SK-N-SH (cell line): Measurements from ENCODE around the gene OXER1. TPM values are rescaled to one million over a fixed set of nuclear protein-coding genes. Genes with fewer than 3 reads are reported as not detected.

ENCODE experiments used
- CTCF ChIA-PET: fragments of 300-600, 350-600 bp; formaldehyde crosslinking; extraction: SDS; loops from one replicate; lab custom pipeline; 2021; lab: Yijun Ruan, JAX
- POLR2A ChIA-PET: fragments of 350-600 bp; sonication (Branson Sonifier 250); formaldehyde crosslinking; extraction: SDS; loops from one replicate; lab custom pipeline; 2020; ENCODE audit warnings: antibody characterized with exemption, inconsistent platforms; lab: Yijun Ruan, JAX
- DNase-seq: peaks from one replicate; pipeline ENCODE4 v3.0.0; 2012
- H2AFZ ChIP-seq: fragments of 200-600 bp; sonication (generic); 2 replicates; pipeline ENCODE4 v1.8.1; 2016; ENCODE audit warnings: antibody characterized with exemption, mild to moderate bottlenecking, low read depth
- H3F3A ChIP-seq: fragments of 200-600 bp; sonication (generic); replicated peaks from 2 replicates; pipeline ENCODE3; 2016; ENCODE audit warnings: antibody characterized with exemption, mild to moderate bottlenecking; ENCODE audit not compliant: insufficient read depth
- H3K27ac ChIP-seq, 2 experiments: fragments of 200-500 bp in 1 of 2; fragments of 200-600 bp in 1 of 2; sonication (Bioruptor generic) in 1 of 2; sonication (generic), shearing (Covaris generic) in 1 of 2; 2 replicates each; pipeline versions ENCODE4 v1.5.1 to v1.6.1; 2014 to 2016; ENCODE audit warnings: low read depth in 2 of 2, inconsistent platforms in 1 of 2, low read length in 1 of 2, mild to moderate bottlenecking in 1 of 2, mixed read lengths in 1 of 2
- H3K27me3 ChIP-seq: fragments of 200-600 bp; sonication (generic), shearing (Covaris generic); 2 replicates; pipeline ENCODE4 v1.6.1; 2016; ENCODE audit warnings: mixed run types; ENCODE audit not compliant: insufficient read depth
- H3K36me3 ChIP-seq, 2 experiments: fragments of 200-500 bp in 1 of 2; fragments of 200-600 bp in 1 of 2; sonication (Bioruptor generic) in 1 of 2; sonication (generic) in 1 of 2; replicated peaks in 1 of 2; 2 replicates each; pipeline versions ENCODE3 to v1.5.1; 2014 to 2016; ENCODE audit warnings: low read length in 1 of 2, mild to moderate bottlenecking in 1 of 2; ENCODE audit not compliant: insufficient read depth in 2 of 2, control insufficient read depth in 1 of 2
- H3K4me1 ChIP-seq, 2 experiments: fragments of 200-500 bp in 1 of 2; fragments of 200-600 bp in 1 of 2; sonication (Bioruptor generic) in 1 of 2; sonication (generic), shearing (Covaris generic) in 1 of 2; 2 replicates each; pipeline versions ENCODE4 v1.5.1 to v1.6.1; 2014 to 2016; ENCODE audit warnings: low read depth in 1 of 2, low read length in 1 of 2, mixed run types in 1 of 2; ENCODE audit not compliant: insufficient read depth in 2 of 2, control insufficient read depth in 1 of 2
- H3K4me2 ChIP-seq: fragments of 200-600 bp; sonication (generic), shearing (Covaris generic); 2 replicates; pipeline ENCODE4 v1.6.1; 2017; ENCODE audit warnings: mixed run types
- H3K4me3 ChIP-seq, 2 experiments: fragments of 200-500 bp in 1 of 2; fragments of 200-600 bp in 1 of 2; sonication (Bioruptor generic) in 1 of 2; sonication (generic), shearing (Covaris generic) in 1 of 2; 2 replicates each; pipeline versions ENCODE4 v1.5.1 to v1.8.1; 2014 to 2016; ENCODE audit warnings: low read depth in 2 of 2, inconsistent platforms in 1 of 2, low read length in 1 of 2, mild to moderate bottlenecking in 1 of 2, mixed read lengths in 1 of 2, moderate library complexity in 1 of 2
- H3K79me2 ChIP-seq: fragments of 200-600 bp; sonication (generic); 2 replicates; pipeline ENCODE4 v1.8.1; 2017; ENCODE audit warnings: mild to moderate bottlenecking; ENCODE audit not compliant: insufficient read depth
- H3K9ac ChIP-seq: fragments of 200-600 bp; sonication (generic); 2 replicates; pipeline ENCODE4 v1.6.1; 2017; ENCODE audit warnings: mixed run types
- H3K9me2 ChIP-seq: fragments of 200-600 bp; sonication (generic); 2 replicates; pipeline ENCODE4 v1.6.1; 2017; ENCODE audit warnings: mixed run types
- H3K9me3 ChIP-seq: fragments of 200-600 bp; sonication (generic); 2 replicates; pipeline ENCODE4 v1.6.1; 2017; ENCODE audit warnings: mixed run types, mild to moderate bottlenecking, moderate library complexity
- H4K20me1 ChIP-seq: fragments of 200-600 bp; sonication (generic); 2 replicates; pipeline ENCODE4 v1.6.1; 2017; ENCODE audit warnings: mild to moderate bottlenecking, mixed run types; ENCODE audit not compliant: insufficient read depth
- ELF1 ChIP-seq: IDR thresholded peaks from 2 replicates; pipeline ENCODE4 v1.4.0; 2012
- EP300 ChIP-seq, 2 experiments: IDR thresholded peaks; 2 replicates each; pipeline versions ENCODE4 v1.4.0 to v1.6.1; 2012; ENCODE audit warnings: borderline replicate concordance in 1 of 2, low read depth in 1 of 2, low read length in 1 of 2
- FOSL2 ChIP-seq: IDR thresholded peaks from 2 replicates; pipeline ENCODE4 v1.4.0; 2012; ENCODE audit warnings: low read depth, mild to moderate bottlenecking, moderate library complexity, borderline replicate concordance
- FOXJ3 ChIP-seq: sonication (generic); formaldehyde crosslinking; IDR thresholded peaks from 2 replicates; pipeline ENCODE4 v1.5.1; 2020; ENCODE audit warnings: mild to moderate bottlenecking, missing genetic modification reagents
- FOXM1 ChIP-seq: IDR thresholded peaks from 2 replicates; pipeline ENCODE4 v1.4.0; 2012; ENCODE audit warnings: low read depth, mild to moderate bottlenecking
- GABPA ChIP-seq: IDR thresholded peaks from 2 replicates; pipeline ENCODE4 v1.4.0; 2012; ENCODE audit warnings: low read depth, mild to moderate bottlenecking
- GATA2 ChIP-seq: sonication (generic); formaldehyde crosslinking; IDR thresholded peaks from 2 replicates; pipeline ENCODE4 v1.5.0; 2020; ENCODE audit warnings: mild to moderate bottlenecking, missing genetic modification reagents
- IRF3 ChIP-seq: fragments of 150-350 bp; IDR thresholded peaks from 2 replicates; pipeline ENCODE4 v1.6.1; 2016; ENCODE audit warnings: mild to moderate bottlenecking, low read depth, low read length
- JUND ChIP-seq: IDR thresholded peaks from 2 replicates; pipeline ENCODE4 v1.4.0; 2012
- MAX ChIP-seq: IDR thresholded peaks from 2 replicates; pipeline ENCODE4 v1.4.0; 2012; ENCODE audit warnings: low read depth
- MEF2A ChIP-seq: IDR thresholded peaks from 2 replicates; pipeline ENCODE4 v1.4.0; 2012; ENCODE audit warnings: low read depth, borderline replicate concordance
- MXI1 ChIP-seq: IDR thresholded peaks from 2 replicates; pipeline ENCODE4 v1.6.1; 2012; ENCODE audit warnings: mild to moderate bottlenecking, low read depth, low read length, improper control_type of control experiment
- NRF1 ChIP-seq: IDR thresholded peaks from 2 replicates; pipeline ENCODE4 v1.6.1; 2012; ENCODE audit warnings: low read depth, mild to moderate bottlenecking, low read length
- PBX3 ChIP-seq: IDR thresholded peaks from 2 replicates; pipeline ENCODE4; 2012
- POLR2AphosphoS5 ChIP-seq: IDR thresholded peaks from 2 replicates; pipeline ENCODE4 v1.6.1; 2012; ENCODE audit warnings: low read depth, low read length
- RCOR1 ChIP-seq: fragments of 150-350 bp; IDR thresholded peaks from 2 replicates; pipeline ENCODE4 v1.6.1; 2017; ENCODE audit warnings: antibody characterized with exemption, low read length
- SIN3A ChIP-seq: IDR thresholded peaks from 2 replicates; pipeline ENCODE4 v1.6.1; 2012; ENCODE audit warnings: low read depth, mild to moderate bottlenecking, low read length, moderate library complexity, borderline replicate concordance
- TAF1 ChIP-seq: IDR thresholded peaks from 2 replicates; pipeline ENCODE4 v1.6.1; 2012; ENCODE audit warnings: low read depth, mild to moderate bottlenecking, low read length, moderate library complexity, borderline replicate concordance
- TCF12 ChIP-seq: IDR thresholded peaks from 2 replicates; pipeline ENCODE4 v1.4.0; 2012
- TEAD4 ChIP-seq: IDR thresholded peaks from 2 replicates; pipeline ENCODE4 v1.4.0; 2012; ENCODE audit warnings: mild to moderate bottlenecking, borderline replicate concordance; ENCODE audit not compliant: insufficient read depth
- YY1 ChIP-seq: IDR thresholded peaks from 2 replicates; pipeline ENCODE4 v1.4.0; 2012; ENCODE audit warnings: low read depth, mild to moderate bottlenecking
- ZBTB33 ChIP-seq: IDR thresholded peaks from 2 replicates; pipeline ENCODE4 v1.4.0; 2012; ENCODE audit warnings: low read depth, borderline replicate concordance
- WGBS: methylation state at CpG from one replicate; pipeline ENCODE4 v1.1.6; 2017; ENCODE audit warnings: low lambda C conversion rate; 5-methylcytosine and 5-hydroxymethylcytosine counted together
- polyA plus RNA-seq, 3 experiments: library from polyadenylated mRNA; depleted of rRNA; stranded (reverse); fragments of >200 nt; gene quantifications; 2 replicates each; pipeline ENCODE4 v1.2.3, GENCODE V29; 2012

OXER1 gene
- polyA plus RNA-seq, 1 of the 3 experiments (the other 2 are of a cell fraction), result not detected

GRCh38 chr2:42799881-42800280 is 35.9 kb upstream of the OXER1 start:
- DNase-seq, result no peak
- H3K79me2 ChIP-seq, result no peaks in the 10 kb centered on the region
- H3K9me3 ChIP-seq, result no peaks in the 10 kb centered on the region
- CTCF ChIA-PET, result interaction anchor here (0.6 to 2.8 kb wide), 3 partner anchors 8 to 79 kb away, joined by 3 to 21 read pairs (median 4); partner anchors contain the start of gene HAAO
- H3K27ac ChIP-seq, result no peak overlapping the region
- TF ChIP-seq TAF1, result no peak
- TF ChIP-seq ZBTB33, result no peak
- no peak for TF ChIP-seq YY1
- no peak for TF ChIP-seq GATA2
- TF ChIP-seq PBX3, result no peak
- TF ChIP-seq JUND, result no peak
- H2AFZ ChIP-seq, result no peak overlapping the region
- no peak overlapping the region for H3K4me3 ChIP-seq
- no peaks in the 10 kb centered on the region for H3K36me3 ChIP-seq
- H3K4me2 ChIP-seq, result no peak overlapping the region
- H4K20me1 ChIP-seq, result no peaks in the 10 kb centered on the region
- H3K27me3 ChIP-seq, result no peaks in the 10 kb centered on the region
- H3K9ac ChIP-seq, result no peak overlapping the region
- POLR2A ChIA-PET, result interaction anchor here (2.0 kb wide), 1 partner anchor 10 kb away, joined by 7 read pairs; no protein-coding TSS in a partner anchor
- no peaks in the 10 kb centered on the region for H3K9me2 ChIP-seq
- H3F3A ChIP-seq, result no peaks in the 10 kb centered on the region
- H3K4me1 ChIP-seq, result peaks cover 0 to 3% of the 10 kb centered on the region in 2 experiments; a peak in 1 of 4 replicates
- WGBS, result 68% methylated on average over 4 of the region's 4 CpGs

GRCh38 chr2:42797281-42797680 is 33.3 kb upstream of the OXER1 start:
- ChIA-PET POLR2A (interaction anchor here (2.1 kb wide), 1 partner anchor 13 kb away, joined by 6 read pairs; no protein-coding TSS in a partner anchor), CTCF (interaction anchor here (1.1 to 1.3 kb wide), 4 partner anchors 11 to 28 kb away, joined by 3 to 5 read pairs (median 3); no protein-coding TSS in a partner anchor)
- Histone ChIP-seq H3K4me3 (no peak overlapping the region), H3K27ac (no peak overlapping the region), H2AFZ (no peak overlapping the region), H3K79me2 (no peaks in the 10 kb centered on the region), H3F3A (no peaks in the 10 kb centered on the region), H3K27me3 (no peaks in the 10 kb centered on the region), H3K9me2 (no peaks in the 10 kb centered on the region), H3K9me3 (no peaks in the 10 kb centered on the region), H3K4me2 (no peak overlapping the region), H3K4me1 (peaks cover 0 to 3% of the 10 kb centered on the region in 2 experiments; a peak in 1 of 4 replicates), H3K9ac (no peak overlapping the region), H4K20me1 (no peaks in the 10 kb centered on the region), H3K36me3 (no peaks in the 10 kb centered on the region)
- DNase-seq, result no peak
- TF ChIP-seq FOSL2 (no peak), GABPA (no peak), EP300 (IDR thresholded peaks at IDR 0.05; ENCODE audit: borderline replicate concordance in 1 of 2, low read depth in 1 of 2, low read length in 1 of 2) (no peak), RCOR1 (no peak), IRF3 (no peak), TAF1 (no peak), TEAD4 (no peak), JUND (no peak), ELF1 (no peak), SIN3A (no peak), TCF12 (no peak), NRF1 (no peak), YY1 (no peak), POLR2AphosphoS5 (no peak), FOXM1 (no peak), MEF2A (no peak), PBX3 (no peak), MAX (no peak), MXI1 (no peak), FOXJ3 (CRISPR knock-in tag) (no peak)
- 76% methylated on average over 6 of the region's 6 CpGs for WGBS
